Nephron (organoid): ENCODE measurements around the gene ABLIM1.

Experiments used
- H3K27ac Mint-ChIP-seq, 3 experiments: 2 replicates each; pipeline ENCODE4 v1.8.0; 2020; ENCODE audit warnings: mixed read lengths in 3 of 3, mild to moderate bottlenecking in 2 of 3, moderate library complexity in 1 of 3
- H3K27me3 Mint-ChIP-seq: 2 replicates; pipeline ENCODE4 v1.8.0; 2021; ENCODE audit warnings: low read depth, mild to moderate bottlenecking, moderate library complexity, mixed read lengths
- H3K36me3 Mint-ChIP-seq: 2 replicates; pipeline ENCODE4 v1.8.0; 2020; ENCODE audit warnings: low read depth, mixed read lengths
- H3K4me1 Mint-ChIP-seq: 2 replicates; pipeline ENCODE4 v1.8.0; 2020; ENCODE audit warnings: mixed read lengths
- H3K4me3 Mint-ChIP-seq, 3 experiments: 2 replicates each; pipeline ENCODE4 v1.8.0; 2020; ENCODE audit warnings: mild to moderate bottlenecking in 3 of 3, mixed read lengths in 3 of 3, moderate library complexity in 2 of 3
- H3K9me3 Mint-ChIP-seq: 2 replicates; pipeline ENCODE4 v1.8.0; 2020; ENCODE audit warnings: mixed read lengths
- CTCF ChIP-seq, 3 experiments: fragments of 200-600 bp; sonication (generic); IDR thresholded peaks; one replicate each; pipeline ENCODE4 v1.5.0; 2021; ENCODE audit warnings: antibody characterized with exemption in 3 of 3; ENCODE audit not compliant: unreplicated experiment in 3 of 3

Gene ABLIM1

DNA sequence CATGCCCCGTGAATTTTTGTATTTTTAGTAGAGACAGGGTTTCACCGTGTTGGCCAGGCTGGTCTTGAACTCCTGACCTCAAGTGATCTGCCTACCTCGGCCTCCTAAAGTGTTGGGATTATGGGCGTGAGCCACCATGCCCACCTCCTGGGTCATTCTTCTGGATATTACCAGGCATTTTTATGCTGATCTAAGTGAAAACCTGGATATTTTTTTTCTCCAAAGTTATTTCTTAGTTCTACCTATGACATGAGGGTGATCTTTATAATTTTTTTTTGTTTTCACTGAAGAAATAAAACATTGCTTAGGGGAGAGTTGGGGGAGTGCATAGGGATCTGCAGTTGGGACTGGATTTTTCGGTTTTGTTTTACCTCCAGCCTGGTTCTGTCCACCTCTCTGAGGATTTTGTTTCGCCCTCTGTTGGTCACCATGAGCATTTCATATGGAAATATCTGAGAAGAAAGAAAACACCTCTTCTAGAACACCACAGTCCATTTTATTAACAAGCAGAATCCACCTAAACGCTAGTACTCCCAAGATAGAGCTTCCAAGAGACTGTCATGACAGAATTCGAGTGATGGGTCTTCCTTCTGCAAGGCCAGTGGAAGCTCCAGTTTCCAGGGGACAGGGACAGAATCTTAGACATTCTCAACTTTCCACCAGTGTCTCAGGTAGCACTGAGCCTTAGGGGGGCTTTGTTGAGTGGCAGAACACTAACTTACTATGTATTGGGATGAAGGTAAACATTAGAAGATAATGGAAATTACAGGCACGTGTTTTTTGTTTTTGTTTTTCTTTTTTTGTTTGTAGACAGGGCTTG lies 220.4 kb downstream of the ABLIM1 start:
- H3K36me3 Mint-ChIP-seq: peaks cover 73% of the 10 kb centered on the region
- H3K27me3 Mint-ChIP-seq: no peaks in the 10 kb centered on the region
- H3K4me3 Mint-ChIP-seq: no peak overlapping the region
- TF ChIP-seq CTCF (IDR thresholded peaks at IDR 0.05; ENCODE audit: unreplicated experiment in 3 of 3): peak; percentile 29 to 53 (median 50)
- H3K9me3 Mint-ChIP-seq: no peaks in the 10 kb centered on the region
- no peaks in the 10 kb centered on the region for H3K4me1 Mint-ChIP-seq
- no peak overlapping the region for H3K27ac Mint-ChIP-seq

DNA sequence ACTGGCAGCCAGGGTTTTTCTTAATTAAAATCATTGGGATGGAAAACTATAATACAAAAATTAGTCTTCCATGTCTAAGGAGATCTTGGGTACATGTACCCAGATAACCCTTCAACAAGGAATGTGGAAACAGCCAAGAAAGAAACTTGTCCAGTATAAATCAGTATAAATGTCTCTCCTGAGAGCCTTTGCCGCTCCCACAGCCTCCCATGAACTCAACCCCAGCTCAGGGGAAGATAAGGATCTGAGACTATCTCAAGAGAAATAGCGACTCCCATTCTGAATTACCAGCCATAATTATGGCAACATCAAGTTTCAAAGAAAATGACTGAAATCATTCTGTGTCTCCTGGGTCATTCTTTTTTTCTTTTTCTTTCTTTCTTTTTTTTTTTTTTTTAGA lies 221.1 kb downstream of the ABLIM1 start:
- Mint-ChIP-seq H3K4me3 (no peak overlapping the region), H3K27me3 (no peaks in the 10 kb centered on the region), H3K4me1 (no peaks in the 10 kb centered on the region), H3K27ac (no peak overlapping the region), H3K9me3 (no peaks in the 10 kb centered on the region), H3K36me3 (peaks cover 73% of the 10 kb centered on the region)
- TF ChIP-seq CTCF (IDR thresholded peaks at IDR 0.05; ENCODE audit: unreplicated experiment in 3 of 3): no peak

- H3K4me3 Mint-ChIP-seq: no peak overlapping the region
- H3K27me3 Mint-ChIP-seq: peaks cover 10% of the 10 kb centered on the region
- no peaks in the 10 kb centered on the region for H3K9me3 Mint-ChIP-seq
- H3K36me3 Mint-ChIP-seq: peaks cover 54% of the 10 kb centered on the region
- H3K27ac Mint-ChIP-seq: no peak overlapping the region
- no peaks in the 10 kb centered on the region for H3K4me1 Mint-ChIP-seq
- no peak for TF ChIP-seq CTCF (IDR thresholded peaks at IDR 0.05; ENCODE audit: unreplicated experiment in 3 of 3)
Measured at GRCh38 chr10:114432566-114433093, 225.4 kb downstream of the ABLIM1 start.

GRCh38 chr10:114431414-114432135 lies 226.5 kb downstream of the ABLIM1 start:
- H3K27me3 Mint-ChIP-seq: peaks cover 15% of the 10 kb centered on the region
- no peak overlapping the region for H3K4me3 Mint-ChIP-seq
- TF ChIP-seq CTCF (IDR thresholded peaks at IDR 0.05; ENCODE audit: unreplicated experiment in 3 of 3): no peak
- H3K27ac Mint-ChIP-seq: no peak overlapping the region
- no peaks in the 10 kb centered on the region for H3K9me3 Mint-ChIP-seq
- H3K36me3 Mint-ChIP-seq: peaks cover 50% of the 10 kb centered on the region
- peaks cover 6% of the 10 kb centered on the region for H3K4me1 Mint-ChIP-seq

- TF ChIP-seq CTCF (IDR thresholded peaks at IDR 0.05; ENCODE audit: unreplicated experiment in 3 of 3): no peak
- H3K36me3 Mint-ChIP-seq: peaks cover 43% of the 10 kb centered on the region
Measured at GRCh38 chr10:114430688-114431413, 227.2 kb downstream of the ABLIM1 start.

More at GRCh38 chr10:114430688-114431413, 227.2 kb downstream of the ABLIM1 start:
- H3K4me3 Mint-ChIP-seq: no peak overlapping the region
- H3K4me1 Mint-ChIP-seq: peaks cover 6% of the 10 kb centered on the region
- peaks cover 15% of the 10 kb centered on the region for H3K27me3 Mint-ChIP-seq
- H3K27ac Mint-ChIP-seq: no peak overlapping the region
- no peaks in the 10 kb centered on the region for H3K9me3 Mint-ChIP-seq
